GM19467 (cell line): ENCODE data around the gene TEKT5.
A peak's percentile ranks its signal among the peaks of the same experiment; 100 is the strongest.
"Not testable (repeated sequence)": the region's sequence is repeated elsewhere in the genome, so short reads cannot be mapped to it uniquely, and the experiment has no call there.

Experiments
- ATAC-seq: cut with Tn5 transposase; IDR thresholded peaks from one replicate; pipeline ENCODE4 v1.9.1; 2021; ENCODE audit warnings: mild to moderate bottlenecking, moderate library complexity; ENCODE audit not compliant: unreplicated experiment

TEKT5 gene

DNA sequence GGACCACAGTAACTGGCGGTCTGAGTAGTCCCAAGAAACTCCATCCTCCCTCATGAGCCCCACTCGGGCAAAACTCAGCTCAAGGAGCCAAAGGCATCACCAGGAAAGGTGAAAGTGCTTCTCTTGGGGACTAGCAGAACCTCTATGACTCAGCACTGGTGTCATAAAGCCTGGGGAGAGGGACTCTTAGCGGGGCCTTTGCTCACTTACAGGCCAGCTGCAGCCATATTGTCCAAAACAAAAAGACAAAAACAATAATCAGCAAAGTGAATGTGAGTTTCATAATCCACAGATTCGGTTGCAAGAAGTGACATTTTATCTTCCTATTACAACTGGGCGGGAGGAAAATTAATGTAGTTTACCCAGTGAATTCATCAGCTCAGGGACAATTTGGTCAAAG, at the start of gene TEKT5:
TEKT5 (minus strand) TSS at position 101 of the 400 bp plus-strand sequence; CDS start at position 44, 57 bp downstream.
- ATAC-seq = no peak

DNA sequence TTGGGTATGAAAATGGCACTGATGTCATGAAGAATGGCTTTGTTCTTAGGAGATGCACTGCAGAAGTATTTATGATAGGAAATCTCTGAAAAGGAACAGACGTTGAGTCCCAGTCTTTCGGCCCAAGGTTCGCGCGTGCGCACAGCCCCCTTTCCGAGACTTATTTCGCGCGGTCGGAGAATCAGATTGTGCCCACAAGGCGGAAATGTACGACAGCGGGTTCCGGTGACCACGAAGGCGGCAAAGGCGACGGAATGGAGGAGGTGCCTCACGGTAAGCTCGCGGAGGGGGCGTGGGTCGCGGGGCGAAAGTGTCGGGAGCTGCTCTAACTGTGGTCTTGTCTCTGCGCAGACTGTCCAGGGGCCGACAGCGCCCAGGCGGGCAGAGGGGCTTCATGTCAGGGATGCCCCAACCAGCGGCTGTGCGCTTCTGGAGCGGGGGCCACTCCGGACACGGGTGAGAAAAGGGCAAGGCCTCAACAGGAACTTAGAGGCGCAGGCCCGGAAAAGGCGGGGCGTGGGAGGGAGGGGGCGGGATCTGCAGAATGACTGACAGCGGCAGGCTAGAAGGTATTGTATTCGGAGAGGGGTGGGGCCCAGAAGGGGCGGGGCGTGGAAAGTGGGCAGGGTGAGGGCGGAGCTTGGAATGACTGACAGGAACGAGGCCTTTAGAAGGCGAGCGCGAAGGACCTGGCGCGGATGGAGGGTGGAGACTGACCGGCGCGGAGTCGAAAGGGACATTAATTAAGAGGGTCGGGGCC, 49.1 kb upstream of the TEKT5 start, which contains the start of gene NUBP1:
NUBP1 (plus strand) TSS at position 233 of the 760 bp plus-strand sequence; CDS start at position 255, 22 bp downstream.
- ATAC-seq = peak; percentile 76

DNA sequence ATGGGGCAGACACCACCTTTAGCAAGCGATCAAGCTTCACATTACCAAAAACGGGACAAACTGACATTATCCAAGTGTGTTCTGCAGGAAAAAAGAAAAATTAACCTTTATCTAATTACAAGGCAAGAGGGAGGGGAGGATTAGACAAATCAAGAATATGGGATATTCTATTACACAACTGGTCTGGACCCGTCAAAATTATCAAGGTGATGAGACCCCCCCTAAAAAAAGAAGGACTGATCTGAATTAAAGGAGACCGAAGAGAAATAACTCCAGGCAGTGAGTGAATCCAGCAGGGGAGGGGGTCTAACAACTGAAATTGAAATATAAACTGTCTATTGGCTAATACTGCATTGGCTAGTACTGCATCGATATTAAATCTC, 48.5 kb upstream of the TEKT5 start:
- ATAC-seq = no peak

DNA sequence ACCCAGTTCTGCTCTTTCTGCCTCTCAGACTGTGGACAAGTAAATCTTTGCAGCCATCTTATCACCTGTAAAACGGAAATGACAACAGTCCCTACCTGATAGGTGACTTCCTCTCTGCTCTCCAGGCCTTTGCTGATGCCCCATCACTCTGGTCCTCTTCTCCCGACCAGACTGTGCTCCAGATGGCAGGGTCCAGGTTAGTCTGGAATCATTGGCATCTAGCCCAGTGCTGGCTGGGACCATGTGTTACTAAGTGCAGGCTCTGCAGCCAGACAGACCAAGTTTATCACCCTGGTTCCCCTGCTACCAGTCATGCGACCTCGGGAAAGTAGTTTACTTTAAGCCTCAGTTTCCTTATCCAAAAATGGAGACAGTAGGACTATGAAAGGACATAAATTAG, 47.1 kb upstream of the TEKT5 start:
- ATAC-seq = no peak

DNA sequence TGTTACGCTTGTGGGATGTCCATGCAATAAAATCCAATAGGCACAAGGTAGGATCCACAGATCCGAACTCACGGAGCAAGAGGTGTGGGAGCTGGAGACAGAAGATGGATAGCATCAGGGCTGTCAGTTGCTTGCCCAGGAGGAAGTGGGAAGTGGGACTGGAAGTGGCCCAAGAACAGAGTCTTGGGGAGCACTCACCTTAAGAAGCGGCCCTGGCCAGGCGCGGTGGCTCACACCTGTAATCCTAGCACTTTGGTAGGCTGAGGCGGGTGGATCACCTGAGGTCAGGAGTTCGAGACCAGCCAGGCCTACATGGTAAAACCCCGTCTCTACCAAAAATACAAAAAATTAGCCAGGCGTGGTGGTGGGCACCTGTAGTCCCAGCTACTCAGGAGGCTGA, 46.5 kb upstream of the TEKT5 start:
- not testable (repeated sequence) for ATAC-seq

DNA sequence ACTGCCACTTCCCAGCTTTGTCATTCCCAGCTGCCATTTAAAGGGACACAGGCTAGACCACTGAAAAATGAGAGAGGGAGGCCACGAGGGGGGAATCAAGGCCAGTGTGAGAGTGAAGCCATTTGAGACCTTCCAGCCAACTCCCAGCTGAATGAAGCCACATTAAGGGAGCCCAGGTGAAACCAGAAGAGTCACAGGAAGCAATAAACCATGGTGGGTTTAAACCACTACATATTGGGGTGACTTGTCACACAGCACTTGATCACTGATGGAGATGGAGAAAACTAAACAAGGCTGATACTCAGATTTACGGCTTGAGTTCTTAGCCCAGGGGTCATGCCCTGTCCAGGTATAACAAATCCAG, 46.1 kb upstream of the TEKT5 start:
- no peak for ATAC-seq

DNA sequence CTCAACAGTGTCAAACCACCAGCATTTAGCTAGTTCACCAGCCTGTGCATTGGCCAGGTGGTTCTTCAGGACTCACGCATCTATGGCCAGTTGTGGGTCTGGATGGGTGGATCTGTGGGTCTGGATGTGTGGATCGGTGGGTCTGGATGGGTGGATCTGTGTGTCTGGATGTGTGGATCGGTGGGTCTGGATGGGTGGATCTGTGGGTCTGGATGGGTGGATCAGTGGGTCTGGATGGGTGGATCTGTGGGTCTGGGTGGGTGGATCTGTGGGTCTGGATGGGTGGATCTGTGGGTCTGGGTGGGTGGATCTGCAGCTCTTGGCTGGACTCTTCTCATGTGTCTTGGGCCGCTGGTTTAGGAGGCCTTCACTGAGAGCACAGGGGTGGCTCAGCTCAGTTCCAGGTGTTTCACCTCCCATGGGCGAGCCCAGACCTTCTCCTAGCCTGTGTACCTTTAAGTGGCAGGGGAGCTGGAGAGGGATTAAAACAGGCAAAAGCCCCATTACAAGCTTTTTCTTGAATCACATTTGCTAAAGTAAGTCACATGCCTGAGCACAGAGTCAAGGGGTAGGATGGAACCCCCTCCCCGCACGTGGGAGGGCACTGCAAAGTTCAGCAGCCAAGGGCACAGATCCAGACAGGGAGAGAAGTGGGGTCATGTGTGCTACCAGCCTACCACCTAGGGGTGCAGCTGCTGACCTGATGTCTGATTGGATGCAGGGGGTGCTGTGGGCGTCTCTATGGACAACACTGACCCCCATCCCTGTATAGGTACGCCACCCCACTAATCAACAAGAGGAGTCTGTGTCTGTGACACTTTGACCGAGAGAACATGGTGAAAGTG, 45.5 kb upstream of the TEKT5 start:
- no peak for ATAC-seq

DNA sequence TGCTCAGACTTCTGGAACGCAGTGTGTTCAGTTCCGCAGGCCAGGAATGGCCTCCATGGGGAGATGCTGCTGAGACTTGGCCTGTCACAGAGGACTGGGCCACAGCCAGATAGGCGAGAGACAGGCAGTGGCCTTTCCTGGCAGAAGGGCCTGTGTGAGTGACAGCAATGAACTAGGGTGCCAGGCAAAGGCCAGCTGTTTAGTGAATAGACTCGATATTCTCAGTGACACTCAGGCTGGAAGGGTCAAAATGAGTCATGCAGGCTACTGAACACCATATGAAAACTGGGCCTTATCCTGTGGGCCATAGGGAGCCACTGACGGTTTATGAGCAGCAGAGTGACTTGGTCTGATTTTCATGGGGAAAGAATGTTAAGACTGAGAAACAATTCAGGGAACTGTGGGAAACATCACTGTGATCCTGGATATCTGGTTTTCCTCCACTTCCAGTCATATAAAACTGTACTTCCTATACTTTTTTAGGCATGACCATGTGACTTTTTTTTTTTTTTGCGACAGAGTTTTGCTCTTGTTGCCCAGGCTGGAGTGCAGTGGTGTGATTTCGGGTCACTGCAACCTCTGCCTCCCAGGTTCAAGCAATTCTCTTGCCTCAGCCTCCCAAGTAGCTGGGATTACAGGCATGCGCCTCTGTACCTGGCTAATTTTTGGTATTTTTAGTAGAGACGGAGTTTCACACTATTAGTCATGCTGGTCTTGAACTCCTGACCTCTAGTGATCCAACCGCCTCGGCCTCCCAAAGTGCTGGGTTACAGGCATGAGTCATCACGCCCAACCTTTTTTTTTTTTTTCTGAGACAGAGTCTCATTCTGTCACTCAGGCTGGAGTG, 43.7 kb upstream of the TEKT5 start:
- peak; percentile 62 for ATAC-seq

DNA sequence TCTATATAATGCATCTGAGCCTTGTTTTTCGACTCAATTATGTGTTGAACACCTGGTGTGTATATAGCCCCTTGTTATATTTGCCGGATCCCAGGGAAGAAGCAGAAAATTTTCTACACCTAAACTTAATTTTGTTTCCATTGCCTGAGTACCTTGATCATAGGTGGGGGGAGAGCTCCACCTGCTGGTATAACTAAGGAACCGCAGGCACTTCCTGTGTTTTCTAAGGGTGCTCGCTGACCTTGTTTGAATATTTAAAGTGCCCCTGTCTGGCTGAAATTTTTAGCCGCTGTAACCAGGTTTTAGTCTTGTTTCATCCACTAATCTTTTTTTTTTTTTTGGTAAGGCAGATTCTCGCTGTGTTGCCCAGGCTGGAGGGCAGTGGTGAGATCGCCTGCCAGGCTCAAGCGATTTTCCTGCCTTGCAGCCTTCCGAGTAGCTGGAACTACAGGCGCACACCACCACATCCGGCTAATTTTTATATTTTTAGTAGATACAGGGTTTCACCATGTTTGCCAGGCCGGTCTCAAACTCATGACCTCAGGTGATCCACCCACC, 42.4 kb upstream of the TEKT5 start:
- ATAC-seq = no peak

DNA sequence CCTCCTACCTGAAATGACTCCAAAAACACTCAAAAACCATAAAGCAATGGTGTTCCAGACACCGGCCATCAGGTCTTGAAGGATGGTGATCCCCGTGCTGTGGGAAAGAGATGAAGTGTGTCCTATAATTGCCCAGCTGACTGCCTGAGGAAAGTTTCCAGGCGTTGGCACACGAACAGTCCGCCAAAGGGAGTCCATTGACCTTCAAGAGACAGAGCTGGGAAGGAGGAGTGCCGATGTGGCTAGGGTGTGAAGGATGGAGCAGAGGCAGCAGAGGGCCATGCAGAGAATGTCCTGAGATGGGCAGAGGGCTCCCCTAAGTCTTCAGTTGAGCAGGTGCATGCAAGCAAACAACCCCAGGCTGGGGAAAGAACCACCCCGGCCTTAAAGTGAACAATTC, 37.1 kb upstream of the TEKT5 start:
- ATAC-seq = no peak

DNA sequence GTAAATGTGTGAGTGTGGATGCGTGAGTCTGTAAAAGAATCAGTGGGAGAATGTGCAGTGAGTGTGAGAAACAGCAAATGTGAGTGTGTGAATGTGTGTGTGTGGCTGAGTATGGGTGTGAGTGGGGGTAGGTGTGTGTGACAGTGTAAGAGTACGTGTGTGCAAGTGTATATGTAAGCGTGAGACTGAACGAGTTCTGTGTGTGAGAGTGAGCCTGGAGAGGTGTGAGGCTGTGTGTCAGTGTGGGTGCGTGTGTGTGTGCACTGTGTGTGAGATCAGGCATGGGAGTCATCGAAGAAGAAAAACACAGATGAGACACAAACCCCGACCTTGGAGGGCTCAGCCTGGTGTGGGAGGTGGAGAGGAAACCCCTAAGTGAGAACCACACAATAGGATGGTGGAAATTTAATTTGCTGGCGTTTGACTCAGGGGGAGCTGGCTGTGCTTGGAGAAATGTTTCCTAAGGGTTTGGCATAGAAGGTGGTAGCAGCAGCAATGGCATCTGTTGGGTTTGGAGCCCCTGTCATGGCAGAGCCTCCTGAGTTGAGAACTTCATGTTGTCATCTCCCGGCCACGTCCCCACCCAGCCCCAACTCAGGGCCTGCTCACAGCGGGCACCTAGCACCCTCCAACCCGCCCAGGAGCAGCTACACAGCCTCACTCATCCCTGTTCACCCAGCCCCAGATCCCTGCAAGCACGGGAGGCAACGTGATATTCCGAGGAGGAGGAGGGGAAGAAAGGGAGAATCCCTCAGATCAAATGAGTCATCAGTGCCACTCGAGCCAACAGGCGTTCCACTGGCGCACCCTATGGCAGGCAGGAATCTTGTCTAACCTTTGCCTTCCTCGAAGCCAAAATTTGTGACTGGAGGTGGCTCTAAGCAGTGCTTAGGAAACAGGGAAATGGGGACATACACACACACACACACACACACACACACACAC, 34.6 kb upstream of the TEKT5 start:
- no peak for ATAC-seq

DNA sequence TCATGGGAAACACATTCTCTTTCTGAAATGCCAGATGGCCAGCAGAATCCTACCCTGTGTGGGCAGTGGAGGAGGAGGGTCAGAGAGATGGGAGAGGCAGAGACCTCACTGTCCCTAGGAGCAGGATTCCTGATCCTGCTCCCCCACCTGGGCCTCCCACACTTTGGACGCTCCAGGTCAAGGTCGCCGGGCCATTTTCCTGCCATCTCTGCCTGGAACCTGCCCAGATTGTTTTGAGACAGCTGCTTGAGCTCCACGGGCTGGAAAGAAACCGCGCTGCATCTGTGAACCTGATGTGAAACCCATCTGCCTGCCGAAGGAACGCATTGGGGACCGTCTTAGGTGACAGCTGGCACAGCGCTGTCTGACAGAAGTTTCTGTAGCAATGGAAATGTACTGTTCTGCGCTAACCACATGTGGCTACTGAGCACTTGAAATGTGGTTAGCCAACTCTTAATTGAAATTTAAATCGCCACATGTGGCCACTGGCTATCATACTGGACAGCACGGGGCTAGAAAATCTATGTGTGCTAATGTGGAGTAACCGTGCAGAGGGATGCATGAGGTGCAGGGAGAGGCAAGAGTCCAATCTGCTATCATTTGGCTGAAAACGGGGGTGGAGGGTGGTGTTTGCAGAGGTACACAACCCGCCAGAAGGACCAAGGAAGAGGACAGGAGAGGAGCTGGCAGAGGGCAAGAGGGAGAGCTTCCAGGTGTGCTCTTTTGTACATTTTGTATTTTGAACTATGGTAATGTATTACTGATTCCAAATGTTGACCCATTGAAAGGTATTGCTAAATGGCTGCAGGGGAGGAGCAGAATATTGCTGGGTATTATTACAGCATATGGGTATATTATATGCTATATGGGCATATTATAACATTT, 33.5 kb upstream of the TEKT5 start:
- ATAC-seq = no peak

DNA sequence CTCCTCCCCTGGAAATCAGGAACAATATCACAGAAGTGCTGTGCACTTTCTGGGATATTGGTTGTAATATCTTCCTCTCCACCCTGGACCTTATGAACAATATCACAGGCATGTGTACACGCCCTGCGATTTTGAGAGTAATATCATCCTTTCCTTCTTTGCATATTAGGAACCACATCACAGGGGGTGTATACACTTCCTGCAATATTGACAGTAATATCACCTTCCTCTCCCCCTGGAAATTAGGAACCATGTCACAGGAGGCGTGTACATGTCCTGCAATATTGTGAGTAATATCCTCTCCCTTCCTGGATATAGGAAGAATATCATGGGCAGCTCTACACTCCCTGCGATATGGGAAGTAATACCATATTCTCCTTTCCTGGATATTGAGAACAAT, 14.2 kb upstream of the TEKT5 start:
- ATAC-seq = no peak

DNA sequence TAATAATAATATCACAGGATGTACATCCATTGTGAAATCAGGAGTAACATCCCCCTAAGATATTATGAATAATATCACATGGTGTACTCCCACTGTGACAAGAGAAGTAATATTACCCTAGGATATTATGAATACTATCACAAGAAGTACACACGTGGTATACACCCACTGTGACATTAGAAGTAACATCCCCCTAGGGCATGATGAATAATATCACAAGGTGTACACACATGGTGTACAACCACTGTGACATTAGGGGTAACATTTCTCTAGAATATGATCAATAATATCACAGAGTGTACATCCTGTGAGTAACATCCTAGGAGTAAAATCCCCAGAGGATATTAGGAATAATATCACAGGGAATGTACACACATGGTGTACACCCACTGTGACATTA, 5.0 kb upstream of the TEKT5 start:
- ATAC-seq = no peak

DNA sequence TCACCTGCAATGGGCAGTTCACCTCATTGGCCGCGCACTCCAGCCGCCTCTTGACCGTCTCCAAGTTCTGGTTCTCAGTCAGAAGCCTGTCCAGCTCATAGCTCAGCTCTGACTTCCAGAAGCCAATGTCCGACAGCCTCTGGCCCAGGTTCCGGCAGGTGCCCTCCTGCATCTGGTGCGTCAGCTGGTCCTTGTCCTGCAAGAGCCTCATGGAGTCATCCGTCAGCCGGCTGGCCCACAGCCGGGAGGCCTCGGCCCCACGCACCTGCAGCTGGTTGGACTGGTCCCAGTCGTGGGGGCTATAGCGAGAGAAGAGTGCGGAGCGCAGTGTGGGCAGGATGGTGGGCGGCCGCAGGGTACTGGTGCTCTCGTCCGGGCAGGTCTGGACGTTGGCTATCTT, 424 bp downstream of the TEKT5 start:
- no peak for ATAC-seq

DNA sequence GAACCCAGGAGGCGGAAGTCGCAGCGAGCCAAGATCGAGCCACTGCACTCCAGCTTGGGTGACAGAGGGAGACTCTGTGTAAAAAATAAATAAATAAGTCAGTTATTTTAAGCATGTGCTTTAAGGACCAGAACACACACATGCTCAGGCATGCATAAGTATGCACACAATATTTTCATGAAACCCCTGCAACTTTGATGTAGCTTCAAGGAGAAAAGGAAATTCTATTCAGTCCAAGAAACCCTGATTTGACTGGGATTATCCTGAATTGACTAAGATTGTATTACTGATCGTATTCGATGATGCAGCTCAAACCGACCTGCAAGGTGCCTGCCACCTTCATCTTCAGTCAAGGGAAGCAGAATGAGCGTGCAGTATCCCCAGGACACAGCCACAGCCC, 841 bp downstream of the TEKT5 start:
- no peak for ATAC-seq

DNA sequence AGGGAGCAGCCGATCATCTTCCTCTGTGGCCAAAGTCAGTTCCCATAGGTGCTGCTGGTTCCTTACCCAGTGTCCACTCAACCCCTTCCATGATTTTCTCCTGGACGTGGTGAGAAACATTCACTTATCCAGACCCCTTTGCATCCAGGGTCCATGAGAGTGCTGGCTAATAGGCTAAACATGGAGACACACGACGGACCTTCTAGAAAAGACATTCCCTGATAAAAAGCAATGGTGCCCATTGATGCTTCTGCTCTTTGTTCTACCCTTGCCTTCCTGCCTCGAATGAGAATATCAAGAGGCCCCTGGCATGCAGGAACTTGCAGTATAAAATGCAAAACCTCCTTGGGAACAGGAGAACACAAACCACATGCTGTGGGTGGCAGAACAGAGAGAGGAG, 2.3 kb downstream of the TEKT5 start:
- ATAC-seq = no peak

DNA sequence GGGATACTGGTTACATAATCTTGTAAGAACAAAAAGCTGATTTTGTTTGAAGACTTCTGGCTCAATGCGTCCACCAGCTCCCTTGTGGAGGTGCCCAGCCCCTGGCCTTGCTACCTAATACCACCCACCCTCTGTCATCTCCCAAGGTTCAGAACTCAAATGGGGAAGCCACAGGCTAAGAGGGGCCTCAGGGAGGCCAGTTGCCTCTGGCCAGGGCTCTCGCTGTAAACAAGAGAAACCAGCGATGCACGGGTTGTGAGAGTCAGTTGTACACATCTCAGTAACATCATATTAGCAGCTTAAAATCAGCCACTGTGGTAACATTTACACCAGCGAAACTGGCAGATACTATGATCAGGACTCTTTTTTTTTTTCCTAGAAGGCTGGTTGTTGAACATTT, 6.0 kb downstream of the TEKT5 start:
- ATAC-seq = no peak

DNA sequence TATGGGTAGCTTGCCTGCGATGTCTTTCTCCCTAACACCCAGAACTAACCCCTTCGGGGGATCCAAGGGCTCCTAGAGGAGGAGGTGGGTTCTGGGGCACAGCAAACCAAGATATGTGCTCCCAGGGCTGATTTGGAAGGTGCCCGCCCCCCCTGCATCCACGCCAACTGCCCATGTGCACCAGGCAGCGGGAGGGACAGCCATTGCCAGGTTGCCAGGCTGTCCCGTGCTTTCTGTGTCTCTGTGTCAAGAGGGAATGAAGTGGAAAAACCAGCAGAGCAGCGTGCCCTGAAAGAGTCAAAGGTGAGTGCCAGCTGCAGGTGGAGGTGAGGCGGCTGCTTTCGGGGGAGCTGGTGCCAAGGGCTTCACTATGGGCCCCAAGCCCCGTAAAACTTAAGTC, 6.4 kb downstream of the TEKT5 start:
- ATAC-seq = no peak
